GM12878 (cell line): ENCODE results near the gene STK11. TPM values are rescaled to one million over a fixed set of nuclear protein-coding genes. Genes with fewer than 3 reads are reported as not detected.

ENCODE experiments used
- BACH1 ChIP-seq: fragments of 450-650 bp; IDR thresholded peaks from 2 replicates; pipeline ENCODE4 v1.6.1; 2017; ENCODE audit warnings: mild to moderate bottlenecking, borderline replicate concordance
- BHLHE40 ChIP-seq, 2 experiments: fragments of 450-650 bp in 1 of 2; IDR thresholded peaks; 2 replicates each; pipeline ENCODE4 v1.6.1; 2011 to 2017; ENCODE audit warnings: low read depth in 2 of 2, borderline replicate concordance in 1 of 2, improper control_type of control experiment in 1 of 2, low read length in 1 of 2, mild to moderate bottlenecking in 1 of 2
- KAT2A ChIP-seq: conservative IDR thresholded peaks from 2 replicates; pipeline ENCODE4 v1.6.1; 2011; ENCODE audit warnings: low read depth, low read length; ENCODE audit not compliant: control insufficient read depth
- KLF5 ChIP-seq: fragments of 450-650 bp; IDR thresholded peaks from 2 replicates; pipeline ENCODE4 v1.6.1; 2014; ENCODE audit warnings: mild to moderate bottlenecking; ENCODE audit not compliant: partially characterized antibody
- NBN ChIP-seq: fragments of 450-650 bp; IDR thresholded peaks from 2 replicates; pipeline ENCODE4 v1.6.1; 2016
- NFYB ChIP-seq: IDR thresholded peaks from 2 replicates; pipeline ENCODE4 v1.6.1; 2011; ENCODE audit warnings: low read depth, mild to moderate bottlenecking, low read length, improper control_type of control experiment, moderate library complexity; ENCODE audit not compliant: insufficient read depth
- NRF1 ChIP-seq: conservative IDR thresholded peaks from 2 replicates; pipeline ENCODE4 v1.6.1; 2011; ENCODE audit warnings: mild to moderate bottlenecking, low read depth, low read length, improper control_type of control experiment
- RAD21 ChIP-seq: IDR thresholded peaks from 2 replicates; pipeline ENCODE4 v1.6.1; 2011; ENCODE audit warnings: mild to moderate bottlenecking, low read depth, low read length, moderate library complexity; ENCODE audit not compliant: insufficient read depth
- RFX5 ChIP-seq: IDR thresholded peaks from 2 replicates; pipeline ENCODE4 v1.6.1; 2011; ENCODE audit warnings: low read depth, low read length, improper control_type of control experiment
- SMARCA5 ChIP-seq: fragments of 450-650 bp; IDR thresholded peaks from 2 replicates; pipeline ENCODE4 v1.6.1; 2017; ENCODE audit warnings: mild to moderate bottlenecking
- STAT1 ChIP-seq: fragments of 450-650 bp; conservative IDR thresholded peaks from 2 replicates; pipeline ENCODE4 v1.6.1; 2014; ENCODE audit warnings: antibody characterized with exemption, mild to moderate bottlenecking
- TCF12 ChIP-seq: IDR thresholded peaks from 2 replicates; pipeline ENCODE4 v1.6.1; 2011; ENCODE audit warnings: low read depth, mild to moderate bottlenecking, low read length
- ZNF592 ChIP-seq: fragments of 450-650 bp; IDR thresholded peaks from 2 replicates; pipeline ENCODE4 v1.6.1; 2017; ENCODE audit warnings: mild to moderate bottlenecking, moderate library complexity
- ZSCAN29 ChIP-seq: fragments of 450-650 bp; IDR thresholded peaks from 2 replicates; pipeline ENCODE4 v1.6.1; 2017; ENCODE audit warnings: mild to moderate bottlenecking, moderate library complexity
- polyA plus RNA-seq, 11 experiments: library from polyadenylated mRNA; depleted of rRNA in 4 of 11; unstranded in 6 of 11; stranded (reverse) in 5 of 11; fragments of >200 nt; fragmentation: Nextera tagmentation in 4 of 11; fragmentation: Illumina TruSeq in 1 of 11; extraction: Ambion mirVana in 4 of 11; extraction: Trizol in 1 of 11; gene quantifications; 1 replicate in 1 of 11; 2 replicates in 10 of 11; pipeline versions ENCODE4 v1.2.1 to v1.2.3, GENCODE V29; 2011 to 2016; ENCODE audit warnings: inconsistent platforms in 2 of 11, missing spikeins in 2 of 11, low read depth in 1 of 11
- total RNA-seq, 4 experiments: library from RNA; depleted of rRNA in 3 of 4; stranded (reverse); fragments of >200 nt in 3 of 4; fragmentation: Illumina TruSeq in 1 of 4; extraction: Trizol in 1 of 4; gene quantifications; 2 replicates each; pipeline versions ENCODE4 v1.2.1 to v1.2.3, GENCODE V29; 2013 to 2021
- TF ChIP-seq, protein P1 (sequence below): fragments of 450-650 bp; formaldehyde crosslinking; IDR thresholded peaks from 2 replicates; pipeline ENCODE4 v1.5.0; 2022; ENCODE audit warnings: mild to moderate bottlenecking, missing genetic modification characterization
- TF ChIP-seq, protein P2 (sequence below): IDR thresholded peaks from 2 replicates; pipeline ENCODE4 v1.6.1; 2012; ENCODE audit warnings: improper control_type of control experiment, low read depth, low read length; ENCODE audit not compliant: insufficient replicate concordance

Gene STK11
- total and polyA plus RNA-seq, 10 of the 15 experiments (the other 5 are each of a cell fraction or from before 2014, with no cell fraction given), result 0.33 to 71.0 (median 23.8) TPM

- TF ChIP-seq, protein P1, sequence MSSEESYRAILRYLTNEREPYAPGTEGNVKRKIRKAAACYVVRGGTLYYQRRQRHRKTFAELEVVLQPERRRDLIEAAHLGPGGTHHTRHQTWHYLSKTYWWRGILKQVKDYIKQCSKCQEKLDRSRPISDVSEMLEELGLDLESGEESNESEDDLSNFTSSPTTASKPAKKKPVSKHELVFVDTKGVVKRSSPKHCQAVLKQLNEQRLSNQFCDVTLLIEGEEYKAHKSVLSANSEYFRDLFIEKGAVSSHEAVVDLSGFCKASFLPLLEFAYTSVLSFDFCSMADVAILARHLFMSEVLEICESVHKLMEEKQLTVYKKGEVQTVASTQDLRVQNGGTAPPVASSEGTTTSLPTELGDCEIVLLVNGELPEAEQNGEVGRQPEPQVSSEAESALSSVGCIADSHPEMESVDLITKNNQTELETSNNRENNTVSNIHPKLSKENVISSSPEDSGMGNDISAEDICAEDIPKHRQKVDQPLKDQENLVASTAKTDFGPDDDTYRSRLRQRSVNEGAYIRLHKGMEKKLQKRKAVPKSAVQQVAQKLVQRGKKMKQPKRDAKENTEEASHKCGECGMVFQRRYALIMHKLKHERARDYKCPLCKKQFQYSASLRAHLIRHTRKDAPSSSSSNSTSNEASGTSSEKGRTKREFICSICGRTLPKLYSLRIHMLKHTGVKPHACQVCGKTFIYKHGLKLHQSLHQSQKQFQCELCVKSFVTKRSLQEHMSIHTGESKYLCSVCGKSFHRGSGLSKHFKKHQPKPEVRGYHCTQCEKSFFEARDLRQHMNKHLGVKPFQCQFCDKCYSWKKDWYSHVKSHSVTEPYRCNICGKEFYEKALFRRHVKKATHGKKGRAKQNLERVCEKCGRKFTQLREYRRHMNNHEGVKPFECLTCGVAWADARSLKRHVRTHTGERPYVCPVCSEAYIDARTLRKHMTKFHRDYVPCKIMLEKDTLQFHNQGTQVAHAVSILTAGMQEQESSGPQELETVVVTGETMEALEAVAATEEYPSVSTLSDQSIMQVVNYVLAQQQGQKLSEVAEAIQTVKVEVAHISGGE (CRISPR knock-in tag), result no peak
- TF ChIP-seq RFX5 (peak; percentile 60; the same call in 1 of the 2 replicates), ZSCAN29 (0 out of 2 replicates have a peak, but pooled peaks have one; percentile 39), KLF5 (no peak), RAD21 (no peak), NBN (no peak), STAT1 (no peak), KAT2A (no peak), NRF1 (no peak; the same call in 1 of the 2 replicates), NFYB (peak; percentile 85), ZNF592 (no peak), BHLHE40 (IDR thresholded peaks at IDR 0.05; ENCODE audit: borderline replicate concordance in 1 of 2, low read depth in 2 of 2, low read length in 1 of 2) (peak; percentile 16 to 87; a peak in 2 of 4 replicates), BACH1 (peak; percentile 62), SMARCA5 (peak; percentile 76), TCF12 (no peak)
- TF ChIP-seq, protein P2, sequence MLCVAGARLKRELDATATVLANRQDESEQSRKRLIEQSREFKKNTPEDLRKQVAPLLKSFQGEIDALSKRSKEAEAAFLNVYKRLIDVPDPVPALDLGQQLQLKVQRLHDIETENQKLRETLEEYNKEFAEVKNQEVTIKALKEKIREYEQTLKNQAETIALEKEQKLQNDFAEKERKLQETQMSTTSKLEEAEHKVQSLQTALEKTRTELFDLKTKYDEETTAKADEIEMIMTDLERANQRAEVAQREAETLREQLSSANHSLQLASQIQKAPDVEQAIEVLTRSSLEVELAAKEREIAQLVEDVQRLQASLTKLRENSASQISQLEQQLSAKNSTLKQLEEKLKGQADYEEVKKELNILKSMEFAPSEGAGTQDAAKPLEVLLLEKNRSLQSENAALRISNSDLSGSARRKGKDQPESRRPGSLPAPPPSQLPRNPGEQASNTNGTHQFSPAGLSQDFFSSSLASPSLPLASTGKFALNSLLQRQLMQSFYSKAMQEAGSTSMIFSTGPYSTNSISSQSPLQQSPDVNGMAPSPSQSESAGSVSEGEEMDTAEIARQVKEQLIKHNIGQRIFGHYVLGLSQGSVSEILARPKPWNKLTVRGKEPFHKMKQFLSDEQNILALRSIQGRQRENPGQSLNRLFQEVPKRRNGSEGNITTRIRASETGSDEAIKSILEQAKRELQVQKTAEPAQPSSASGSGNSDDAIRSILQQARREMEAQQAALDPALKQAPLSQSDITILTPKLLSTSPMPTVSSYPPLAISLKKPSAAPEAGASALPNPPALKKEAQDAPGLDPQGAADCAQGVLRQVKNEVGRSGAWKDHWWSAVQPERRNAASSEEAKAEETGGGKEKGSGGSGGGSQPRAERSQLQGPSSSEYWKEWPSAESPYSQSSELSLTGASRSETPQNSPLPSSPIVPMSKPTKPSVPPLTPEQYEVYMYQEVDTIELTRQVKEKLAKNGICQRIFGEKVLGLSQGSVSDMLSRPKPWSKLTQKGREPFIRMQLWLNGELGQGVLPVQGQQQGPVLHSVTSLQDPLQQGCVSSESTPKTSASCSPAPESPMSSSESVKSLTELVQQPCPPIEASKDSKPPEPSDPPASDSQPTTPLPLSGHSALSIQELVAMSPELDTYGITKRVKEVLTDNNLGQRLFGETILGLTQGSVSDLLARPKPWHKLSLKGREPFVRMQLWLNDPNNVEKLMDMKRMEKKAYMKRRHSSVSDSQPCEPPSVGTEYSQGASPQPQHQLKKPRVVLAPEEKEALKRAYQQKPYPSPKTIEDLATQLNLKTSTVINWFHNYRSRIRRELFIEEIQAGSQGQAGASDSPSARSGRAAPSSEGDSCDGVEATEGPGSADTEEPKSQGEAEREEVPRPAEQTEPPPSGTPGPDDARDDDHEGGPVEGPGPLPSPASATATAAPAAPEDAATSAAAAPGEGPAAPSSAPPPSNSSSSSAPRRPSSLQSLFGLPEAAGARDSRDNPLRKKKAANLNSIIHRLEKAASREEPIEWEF, result no peak
These were observed at the start of gene STK11 (continued) for GRCh38 chr19:1205114-1206099.
